NCI-H446 (cell line): ENCODE data around the gene ADI1.
"Not testable (repeated sequence)": the region's sequence is repeated elsewhere in the genome, so short reads cannot be mapped to it uniquely, and the experiment has no call there.

Experiments used
- DNase-seq, 2 experiments: peaks; one replicate each; lab custom pipeline; 2025; lab: John Stamatoyannopoulos, UW

Gene ADI1

GRCh38 chr2:3462493-3463104 lies 56.7 kb downstream of the ADI1 start:
- DNase-seq, result no peak

DNA sequence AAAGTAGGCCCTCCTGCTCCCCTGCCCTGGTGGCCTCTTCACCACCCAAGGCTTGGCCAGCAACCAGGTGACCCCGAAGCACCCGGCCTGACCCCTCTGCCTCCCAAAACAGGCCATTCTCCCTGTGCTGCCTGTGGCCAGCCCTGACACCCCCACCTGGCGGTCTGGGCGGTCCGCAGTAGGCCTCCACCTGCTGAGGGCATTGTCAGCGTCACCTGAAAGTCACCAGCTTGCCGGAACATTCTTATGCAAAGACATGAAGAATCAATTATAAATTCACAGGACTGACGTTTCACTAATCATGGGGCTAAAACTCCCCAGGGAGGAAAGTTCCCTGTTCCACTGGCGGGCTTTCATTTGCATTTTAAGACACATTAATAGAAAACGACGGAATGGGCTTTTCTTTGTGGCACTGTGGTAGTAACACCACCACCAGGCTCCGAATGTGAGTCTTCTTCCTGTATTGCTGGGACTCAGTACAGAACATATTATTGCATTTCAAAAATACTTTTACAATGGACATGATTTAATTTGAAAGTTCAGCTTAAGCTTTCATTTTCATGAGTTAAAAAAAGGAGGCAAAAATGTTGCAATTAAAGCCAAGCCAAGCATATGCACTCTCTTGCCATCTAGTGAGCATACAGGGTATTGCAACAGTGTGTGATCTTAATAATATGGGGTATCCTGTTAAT lies 57.4 kb downstream of the ADI1 start:
- peak; percentile 38 to 70 for DNase-seq

DNA sequence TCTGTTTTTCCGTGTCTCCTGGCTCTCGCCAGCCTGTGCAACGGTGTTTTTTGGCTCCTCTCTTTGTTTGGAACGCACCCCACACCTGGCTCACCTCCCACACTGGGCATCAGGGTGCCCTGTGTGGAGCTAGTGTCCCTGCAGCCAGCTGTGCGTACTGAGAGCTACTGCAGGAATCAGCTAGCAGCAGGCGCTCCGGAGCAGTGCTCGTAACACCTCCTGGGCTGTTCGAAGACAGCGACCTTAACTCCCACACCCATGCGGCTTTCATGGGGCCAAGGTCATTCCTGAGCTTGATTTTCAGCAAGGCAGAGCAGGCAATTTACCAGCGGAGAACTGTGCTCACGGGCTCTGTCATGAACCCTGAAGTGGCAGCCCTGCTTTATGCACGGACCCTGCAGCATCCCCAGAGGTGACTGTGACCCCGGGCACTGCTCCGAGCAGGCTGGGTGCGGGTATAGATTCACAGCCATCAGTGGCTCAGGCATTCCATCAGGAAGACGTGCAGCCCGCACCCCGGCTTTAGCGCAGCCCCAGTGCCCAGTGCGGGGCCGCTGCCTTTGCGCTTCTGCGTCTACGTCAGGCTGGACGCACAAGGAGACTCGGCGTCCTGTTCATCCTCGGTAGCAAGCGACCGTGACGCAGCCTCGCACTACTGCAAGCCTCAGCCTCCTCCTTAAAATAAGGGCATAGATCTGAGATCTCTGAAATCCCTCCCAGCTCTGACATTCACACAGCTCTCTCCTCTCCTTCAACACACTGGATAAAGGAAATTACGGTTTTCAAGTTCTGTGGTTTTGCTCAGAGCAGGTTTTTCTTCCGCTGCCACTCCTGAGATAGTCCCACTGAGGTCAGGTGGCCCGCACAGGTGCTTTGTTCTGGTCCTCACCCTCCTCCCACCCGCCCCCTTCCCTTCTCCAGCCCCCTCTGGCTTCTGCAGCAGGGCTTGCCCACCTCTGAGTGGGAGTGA lies 58.2 kb downstream of the ADI1 start:
- no peak for DNase-seq

DNA sequence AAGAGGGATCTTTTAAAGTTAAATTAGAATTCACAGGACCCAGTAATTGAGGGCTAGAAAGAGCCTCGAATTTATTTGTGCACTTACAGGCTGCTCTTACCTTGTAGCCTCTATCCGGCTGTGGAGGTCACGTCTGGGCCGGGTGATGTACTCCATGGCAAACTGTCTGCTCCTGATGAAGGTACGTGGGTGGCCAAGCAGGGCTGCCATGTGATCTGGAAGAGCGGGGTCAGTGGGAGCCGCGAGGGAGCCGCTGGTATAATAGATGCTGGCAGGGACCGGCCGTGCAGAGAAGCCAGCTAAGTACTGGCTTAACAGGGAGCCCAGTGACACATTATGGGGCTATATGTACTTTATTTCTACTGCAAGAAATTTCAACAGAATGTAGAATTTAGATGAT lies 59.2 kb downstream of the ADI1 start:
- no peak for DNase-seq

DNA sequence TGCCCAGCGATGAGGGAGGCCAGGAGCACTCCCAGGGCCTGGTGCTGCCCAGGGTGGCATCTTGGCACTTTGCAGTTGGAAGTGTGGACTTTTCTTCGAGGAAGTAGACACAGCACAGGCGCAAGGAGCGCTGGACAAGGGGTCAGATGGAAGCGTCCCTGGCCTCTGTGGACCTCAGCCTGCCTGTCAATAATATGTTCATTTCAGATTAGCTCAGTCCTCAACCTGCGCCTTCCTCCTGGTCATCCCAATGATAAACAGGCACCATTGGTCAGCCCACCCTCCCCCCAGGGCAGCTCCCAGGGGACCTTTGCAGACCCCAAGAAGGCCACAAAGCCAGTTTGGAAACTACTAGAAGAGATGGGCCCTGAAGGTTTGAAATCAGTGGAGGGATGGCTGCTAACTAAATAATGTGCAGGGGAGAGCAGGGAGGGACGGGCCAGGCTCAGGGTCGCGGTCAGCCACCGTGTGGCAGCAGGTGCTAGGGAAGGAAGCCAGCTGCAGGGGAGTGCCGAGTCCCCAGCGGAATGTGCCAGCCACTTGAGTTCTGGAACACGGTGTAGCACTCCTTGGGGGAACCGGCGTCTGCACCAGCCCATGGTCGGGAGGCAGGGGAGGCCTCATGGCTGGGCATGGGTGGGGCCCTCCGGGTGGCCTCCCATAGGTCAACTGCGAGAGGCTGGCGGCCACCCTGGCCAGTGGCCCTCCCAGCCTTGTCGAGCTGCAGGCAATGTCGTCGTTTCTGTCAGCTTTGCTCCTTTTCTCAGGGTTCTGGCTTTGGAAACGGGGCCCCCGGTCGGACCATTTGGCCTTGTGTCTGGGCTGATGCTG lies 59.9 kb downstream of the ADI1 start:
- DNase-seq, result no peak

DNA sequence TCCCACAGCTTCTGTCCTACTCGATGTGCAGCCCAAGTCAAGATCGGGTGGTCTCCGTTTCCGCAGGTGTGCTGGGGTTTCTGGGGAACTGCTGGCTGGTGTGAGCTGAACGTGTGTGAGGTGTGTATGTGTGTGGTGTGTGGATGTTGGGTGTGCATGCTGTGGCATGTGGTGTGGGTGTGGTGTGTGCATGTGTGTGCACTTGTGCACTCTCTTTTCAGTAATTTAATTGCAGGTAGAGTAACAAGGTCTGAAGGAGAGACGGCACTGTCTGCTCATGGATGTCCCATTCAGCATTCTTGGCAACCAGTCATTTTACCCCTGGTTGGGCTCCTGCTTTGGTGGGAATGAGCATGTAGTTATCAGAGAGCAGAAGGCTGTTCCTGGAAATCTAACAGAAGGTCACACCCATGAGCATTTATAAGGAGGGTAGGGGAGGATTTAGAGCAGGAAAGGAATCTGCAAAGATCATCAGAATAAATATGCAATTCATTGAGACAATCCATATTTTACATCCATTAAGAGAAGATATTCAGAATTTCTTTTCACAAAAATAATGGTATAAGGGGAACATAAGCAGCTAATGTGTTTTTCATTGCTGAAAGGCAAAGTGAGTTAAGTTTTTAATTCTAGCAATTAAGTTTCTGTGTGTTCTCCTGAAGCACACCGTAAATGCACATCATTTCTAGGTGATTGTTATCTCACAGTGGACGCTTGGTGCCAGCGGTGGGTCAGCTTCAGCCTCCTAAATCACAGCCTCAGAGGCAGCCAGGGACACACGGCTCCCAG lies 60.7 kb downstream of the ADI1 start:
- DNase-seq, result no peak

DNA sequence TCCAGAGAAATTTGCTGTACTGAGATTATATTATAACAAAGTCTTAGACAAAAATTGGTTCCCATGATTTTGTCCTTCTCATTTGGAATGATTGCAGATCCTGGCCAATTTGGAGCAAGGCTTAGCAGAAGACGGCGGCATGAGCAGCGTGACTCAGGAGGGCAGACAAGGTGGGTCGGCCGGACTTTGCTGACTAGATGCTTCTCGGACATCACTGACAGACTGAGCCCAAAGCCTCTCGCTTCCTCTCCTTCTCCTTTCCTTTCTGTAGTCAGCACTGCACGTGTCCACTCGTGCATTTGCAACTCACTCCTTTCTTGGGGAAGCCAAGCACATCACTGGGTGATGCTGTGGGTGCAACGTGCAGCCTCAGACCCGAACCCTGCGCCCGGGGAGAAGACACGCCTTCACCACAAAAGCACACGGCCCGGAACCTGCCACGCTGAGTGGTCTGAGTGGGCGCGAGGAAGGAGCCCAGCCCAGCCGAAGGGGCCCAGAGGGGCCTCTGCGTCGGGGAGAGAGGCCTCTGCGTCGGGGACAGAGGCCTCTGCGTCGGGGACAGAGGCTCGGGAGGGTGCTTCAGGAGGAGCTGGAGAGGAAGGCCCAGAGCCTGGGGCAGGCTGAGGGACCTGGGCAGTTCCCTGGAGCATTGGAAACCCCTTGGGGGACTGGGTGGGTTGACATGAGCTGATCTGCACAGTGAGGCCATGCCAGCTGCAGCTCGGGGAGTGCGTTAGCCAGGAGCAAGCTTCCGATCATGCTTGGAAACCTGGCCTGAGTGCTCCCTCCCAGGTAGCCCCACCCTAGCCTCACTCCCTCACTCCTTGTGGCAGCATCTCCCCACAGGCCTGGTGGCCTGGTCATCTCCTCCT lies 61.6 kb downstream of the ADI1 start:
- no peak for DNase-seq

GRCh38 chr2:3456125-3456524 lies 63.2 kb downstream of the ADI1 start:
- no peak for DNase-seq

GRCh38 chr2:3454802-3455201 lies 64.5 kb downstream of the ADI1 start:
- no peak for DNase-seq

GRCh38 chr2:3454005-3454404 lies 65.3 kb downstream of the ADI1 start:
- DNase-seq, result not testable (repeated sequence)

DNA sequence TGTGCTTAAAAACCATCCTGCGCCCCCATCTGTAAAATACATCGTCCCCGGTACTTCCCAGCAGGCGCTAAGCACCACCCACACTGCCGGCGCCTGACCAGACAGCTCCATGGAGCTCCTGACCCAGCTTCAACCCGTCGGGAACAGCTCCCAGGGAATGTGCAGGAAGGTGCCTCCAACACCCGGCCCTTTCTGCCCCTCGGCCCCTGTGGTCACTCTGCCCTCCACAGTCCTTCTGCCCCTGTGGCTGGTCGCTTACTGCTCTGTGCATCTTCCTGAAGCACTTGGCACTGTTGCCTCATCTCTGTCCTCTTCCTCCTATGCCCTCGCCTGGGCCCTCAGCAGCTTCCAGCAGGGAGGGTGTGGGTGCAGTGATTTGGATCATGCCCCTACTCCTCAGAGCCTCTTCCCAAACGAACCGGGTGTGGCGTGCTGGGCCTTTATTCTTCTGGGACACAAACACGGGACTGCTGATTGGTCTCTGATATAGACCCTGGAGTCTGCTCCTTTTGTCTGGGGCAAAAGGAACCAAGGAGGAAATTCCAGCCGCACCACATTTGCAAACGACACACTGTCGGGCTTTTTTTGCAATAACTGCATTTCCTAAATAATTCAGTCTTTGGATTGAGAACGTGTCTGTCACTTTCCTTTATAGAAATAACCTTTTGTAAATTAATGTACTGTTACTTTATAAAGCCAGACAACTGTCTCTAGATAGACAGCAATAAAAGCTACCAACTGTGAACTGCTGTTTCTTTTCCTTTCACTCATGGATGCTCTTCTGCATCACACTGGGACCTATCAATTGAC lies 65.9 kb downstream of the ADI1 start:
- no peak for DNase-seq

DNA sequence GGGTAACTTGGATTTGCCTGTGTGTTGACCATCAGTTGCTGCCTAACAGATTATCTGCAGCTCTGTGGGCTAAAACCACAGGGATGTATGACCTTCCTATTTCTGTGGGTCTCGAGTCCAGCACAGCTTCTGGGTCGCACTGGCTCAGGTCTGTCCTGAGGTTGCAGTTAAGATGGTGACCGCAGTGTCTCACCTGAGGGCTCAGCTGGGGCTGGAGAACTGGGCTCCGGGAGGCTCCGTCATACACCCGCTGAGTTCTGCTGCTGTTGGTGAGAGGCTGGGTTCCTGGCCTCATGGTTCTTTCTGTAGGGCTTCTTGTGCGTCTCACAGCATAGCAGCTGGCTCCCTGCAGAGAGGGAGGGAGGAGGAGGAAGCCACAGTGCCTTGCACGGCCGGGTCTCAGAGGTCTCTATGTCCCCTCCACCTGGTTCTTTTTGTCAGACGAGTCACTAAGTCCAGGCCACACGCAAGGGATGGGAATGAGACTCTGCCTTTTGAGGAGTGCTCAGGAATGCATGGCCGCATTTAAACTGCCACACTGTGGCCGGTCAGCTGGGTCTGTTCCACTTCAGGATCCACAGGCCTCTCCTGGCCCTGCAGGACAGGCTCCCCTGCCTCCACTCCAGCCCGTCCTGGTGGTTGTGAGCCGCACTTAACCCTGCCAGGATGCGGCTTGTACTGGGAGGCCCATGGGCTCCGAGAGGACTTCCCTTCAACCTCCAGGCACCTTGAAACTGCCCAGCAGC lies 67.2 kb downstream of the ADI1 start:
- DNase-seq, result no peak

DNA sequence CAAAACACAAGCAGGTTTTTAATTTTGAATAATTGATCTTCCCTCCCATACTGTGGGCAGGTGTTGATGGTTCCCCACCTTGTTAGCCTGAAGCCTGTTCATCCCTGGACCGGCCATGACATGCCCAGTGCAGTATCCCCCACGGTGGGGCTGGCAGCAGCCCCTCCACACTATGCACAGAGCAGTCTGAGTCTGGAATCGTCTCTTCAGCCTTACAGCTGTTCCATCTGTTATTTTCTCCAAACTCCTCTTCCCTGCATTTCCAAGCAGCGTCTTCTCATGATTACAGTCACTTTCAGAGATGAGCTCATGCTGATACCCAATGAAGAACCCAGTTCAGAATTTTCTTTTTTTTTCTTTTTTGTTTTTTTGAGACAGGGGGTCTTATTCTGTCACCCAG lies 68.2 kb downstream of the ADI1 start:
- no peak for DNase-seq

GRCh38 chr2:3450385-3451010 lies 68.8 kb downstream of the ADI1 start:
- peak in 1 of 2 experiments; percentile 8 for DNase-seq

- DNase-seq, result no peak
Observed at GRCh38 chr2:3449936-3450335, 69.4 kb downstream of the ADI1 start.

GRCh38 chr2:3449086-3449485 lies 70.2 kb downstream of the ADI1 start:
- no peak for DNase-seq

DNA sequence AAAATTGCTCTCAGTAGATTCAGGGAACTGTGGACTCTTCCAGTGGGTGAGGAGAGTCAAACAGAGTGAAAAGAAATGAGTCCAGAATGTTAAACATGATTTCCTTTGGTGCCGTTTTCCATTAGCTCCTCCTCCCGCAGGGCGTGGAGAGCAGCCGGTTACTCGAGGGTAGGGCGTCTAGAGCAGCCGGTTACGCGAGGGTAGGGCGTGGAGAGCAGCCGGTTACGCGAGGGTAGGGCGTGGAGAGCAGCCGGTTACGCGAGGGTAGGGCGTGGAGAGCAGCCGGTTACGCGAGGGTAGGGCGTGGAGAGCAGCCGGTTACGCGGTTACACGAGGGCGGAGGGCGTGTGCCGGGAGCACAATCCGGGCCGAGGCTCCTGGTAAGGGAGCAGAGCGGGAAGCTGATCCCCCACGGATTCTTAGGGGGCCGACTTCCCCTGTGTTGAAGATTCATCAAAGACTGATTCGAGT lies 70.9 kb downstream of the ADI1 start:
- not testable (repeated sequence) for DNase-seq

DNA sequence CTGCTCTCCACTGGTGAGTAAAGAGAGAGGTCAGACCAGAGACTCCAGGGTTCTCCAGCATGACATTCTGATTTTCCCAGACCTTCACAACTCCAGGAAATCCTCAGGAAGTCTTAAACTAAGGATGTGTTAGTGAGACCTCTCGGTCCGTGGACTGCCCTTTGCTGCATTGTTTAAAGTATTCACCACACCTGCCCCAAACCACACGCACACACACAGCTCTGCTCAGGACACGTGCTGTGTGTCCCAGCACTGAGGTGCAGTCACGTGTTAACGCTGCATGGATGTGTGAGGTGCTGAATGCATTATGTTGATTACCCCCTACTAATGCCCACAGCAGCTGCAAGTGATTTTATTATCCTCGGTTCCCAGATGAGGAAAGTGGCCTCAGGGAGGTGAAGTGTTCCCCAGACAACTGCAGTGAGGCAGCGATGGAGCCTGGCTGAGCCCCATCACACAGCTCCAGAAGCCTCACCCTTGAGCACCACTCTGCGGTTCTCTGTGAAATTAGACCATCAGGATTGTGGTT lies 71.5 kb downstream of the ADI1 start:
- DNase-seq, result no peak
